ENCODE results near the gene B4GALT2.

The B4GALT2 gene

GRCh38 chr1:44008259-44008658 is 29.2 kb downstream of the B4GALT2 start:
- no peak for DNase-seq

- DNase-seq: no peak
Observed at GRCh38 chr1:44010935-44011471, 32.0 kb downstream of the B4GALT2 start.

GRCh38 chr1:44012404-44012803 is 33.4 kb downstream of the B4GALT2 start:
- peak in 1 of 2 experiments; percentile 47 for DNase-seq

GRCh38 chr1:44012941-44013609 is 34.1 kb downstream of the B4GALT2 start:
- no peak for DNase-seq

- DNase-seq: no peak
Observed at GRCh38 chr1:44013949-44014348, 34.9 kb downstream of the B4GALT2 start.

GRCh38 chr1:44014365-44015104 is 35.5 kb downstream of the B4GALT2 start:
- DNase-seq: no peak

- no peak for DNase-seq
Observed at GRCh38 chr1:44015206-44015605, 36.2 kb downstream of the B4GALT2 start.

GRCh38 chr1:44016041-44016889 is 37.3 kb downstream of the B4GALT2 start:
- DNase-seq: no peak

- no peak for DNase-seq
Observed at GRCh38 chr1:44016890-44017400, 37.9 kb downstream of the B4GALT2 start.

- DNase-seq: no peak
Observed at GRCh38 chr1:44019466-44019948, 40.5 kb downstream of the B4GALT2 start.

GRCh38 chr1:44020464-44020863 is 41.5 kb downstream of the B4GALT2 start:
- DNase-seq: no peak

- no peak for DNase-seq
Observed at GRCh38 chr1:44021156-44021555, 42.1 kb downstream of the B4GALT2 start.

- DNase-seq: no peak
Observed at GRCh38 chr1:44021581-44022321, 42.7 kb downstream of the B4GALT2 start.

GRCh38 chr1:44024031-44024902 is 45.3 kb downstream of the B4GALT2 start:
- no peak for DNase-seq

GRCh38 chr1:44024903-44025525 is 46.0 kb downstream of the B4GALT2 start:
- no peak for DNase-seq

- no peak for DNase-seq
Observed at GRCh38 chr1:44025816-44026215, 46.8 kb downstream of the B4GALT2 start.

- DNase-seq: no peak
Observed at GRCh38 chr1:44027320-44027719, 48.3 kb downstream of the B4GALT2 start.

GRCh38 chr1:44029260-44029910 is 50.4 kb downstream of the B4GALT2 start:
- DNase-seq: no peak

GRCh38 chr1:44029911-44030604 is 51.0 kb downstream of the B4GALT2 start:
- DNase-seq: peak; percentile 81 to 85
